ENCODE results near the gene CSNK1G3.

CSNK1G3 gene

DNA sequence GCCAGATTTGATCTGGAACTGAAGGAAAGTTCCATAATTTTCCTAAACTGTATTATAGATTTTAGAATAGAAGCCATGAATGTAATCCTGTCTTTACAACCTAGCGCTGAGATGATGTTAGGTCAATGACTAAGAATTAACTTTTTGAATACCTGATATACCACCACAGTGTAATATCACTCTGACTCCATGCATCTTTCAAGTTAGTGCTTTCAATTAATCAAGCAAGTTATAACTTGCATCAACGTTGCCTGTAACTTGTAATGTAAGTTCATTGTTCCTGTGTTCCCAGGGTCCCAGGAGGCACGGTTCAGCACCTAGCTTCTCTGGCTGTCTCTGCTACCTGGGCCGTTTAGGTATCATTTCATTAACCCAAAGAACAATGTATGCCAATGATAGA, 139.3 kb downstream of the CSNK1G3 start:
- DNase-seq, result no peak

DNA sequence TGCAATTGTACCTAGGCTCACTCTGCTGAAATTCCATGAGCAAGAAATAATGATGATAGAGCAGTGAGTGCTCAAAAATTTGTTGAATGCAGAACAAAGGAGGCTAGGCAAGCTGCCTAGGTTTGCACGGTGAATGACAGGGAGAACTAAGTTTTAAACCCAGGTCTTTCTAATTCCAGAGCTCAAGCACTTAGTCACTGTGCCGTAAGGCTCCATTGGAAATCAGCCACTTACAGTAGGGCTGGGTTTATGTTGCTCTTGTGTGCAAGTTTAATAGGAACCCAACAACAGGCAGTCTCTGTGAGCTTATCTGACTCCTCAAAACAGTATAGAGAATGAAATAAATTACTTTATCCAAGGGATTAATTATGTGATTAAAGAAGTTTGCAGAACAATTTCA, 147.0 kb downstream of the CSNK1G3 start:
- no peak for DNase-seq

DNA sequence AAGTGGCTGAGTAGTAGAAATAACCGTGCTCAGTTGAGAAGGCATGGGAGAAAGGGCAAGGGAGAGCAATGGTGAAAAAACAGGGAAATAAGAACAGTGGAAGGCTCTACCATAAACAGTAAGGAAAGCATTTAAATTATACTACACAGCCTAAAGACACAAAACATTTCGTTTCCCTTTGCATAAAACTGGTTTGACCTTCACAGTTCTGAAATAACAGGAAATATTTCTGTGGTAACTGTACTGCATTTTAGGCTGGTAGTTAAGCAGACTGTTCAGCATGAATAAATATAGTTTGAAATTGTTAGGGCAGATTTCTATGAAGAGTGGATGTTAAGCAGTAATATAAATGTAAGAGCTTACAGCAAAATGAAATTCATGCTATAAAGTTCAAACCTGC, 147.5 kb downstream of the CSNK1G3 start:
- DNase-seq, result no peak

DNA sequence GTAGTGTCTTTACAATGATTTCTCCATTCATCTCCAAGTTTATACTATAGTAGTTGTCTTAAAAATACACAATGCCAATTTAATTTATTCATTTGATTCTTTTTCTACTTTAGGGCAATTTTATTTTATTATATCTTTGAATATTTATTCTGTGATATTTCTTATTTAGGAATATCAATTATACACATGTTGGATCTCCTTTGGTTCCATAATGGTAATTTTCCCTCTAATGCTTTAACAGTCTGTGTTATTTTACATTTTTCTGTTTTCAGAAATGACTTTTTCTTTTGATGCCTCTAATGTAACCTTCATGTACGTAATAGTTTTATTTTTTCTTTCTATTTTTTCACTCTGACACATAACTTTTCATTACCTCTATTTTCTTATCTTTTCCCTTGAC, 153.0 kb downstream of the CSNK1G3 start:
- DNase-seq, result no peak

DNA sequence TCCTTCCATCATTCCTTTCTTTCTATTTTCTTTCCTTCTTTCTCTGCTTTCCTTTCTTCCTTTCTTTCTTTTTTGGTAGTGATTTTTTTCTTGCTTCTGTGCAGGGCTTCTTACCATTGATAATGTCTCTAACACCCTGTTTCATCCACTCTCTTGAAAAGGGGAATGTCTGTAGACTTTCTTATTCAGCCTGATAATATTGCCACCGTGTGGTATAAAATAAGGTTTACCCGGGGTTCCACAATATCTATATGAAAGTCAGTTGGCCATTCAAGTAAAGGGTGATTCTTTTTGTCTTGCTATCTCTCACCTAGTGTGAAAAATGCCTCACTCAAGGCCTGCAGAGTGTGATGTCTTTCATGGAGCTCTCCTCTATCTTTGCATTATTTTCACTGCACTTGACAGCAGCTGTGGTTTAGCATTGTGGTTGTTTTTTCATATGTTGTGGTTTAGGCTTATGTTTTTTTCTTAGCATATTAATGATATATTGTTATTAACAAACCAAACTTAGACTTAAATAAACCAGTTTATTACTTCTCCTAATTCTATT, 153.9 kb downstream of the CSNK1G3 start:
- no peak for DNase-seq
